GM12878 (cell line): ENCODE data around the gene TXLNA. TPM values are rescaled to one million over a fixed set of nuclear protein-coding genes. Genes with fewer than 3 reads are reported as not detected.

ENCODE experiments used
- ATAC-seq: fragments of 200-7000 bp; cut with Tn5 transposase; 3 replicates; pipeline ENCODE4 v1.9.1; 2020; ENCODE audit warnings: mild to moderate bottlenecking, moderate library complexity
- BruUV-seq: library from RNA; stranded (reverse); fragments of 400-500 nt; replicated peaks from 2 replicates; lab custom pipeline; 2021; lab: Mats Ljungman, UMichigan
- CTCF ChIA-PET: fragments of 300-600 bp; sonication (Branson Sonifier 250); formaldehyde crosslinking; extraction: SDS; loops from one replicate; lab custom pipeline; 2021; ENCODE audit warnings: inconsistent platforms; lab: Yijun Ruan, JAX
- POLR2A ChIA-PET: fragments of 350-600 bp; formaldehyde crosslinking; extraction: SDS; loops from one replicate; lab custom pipeline; 2021; ENCODE audit warnings: inconsistent platforms; lab: Charles Lee
- RAD21 ChIA-PET: fragments of 300-600 bp; sonication (Branson Sonifier 250); formaldehyde crosslinking; loops from one replicate; lab custom pipeline; 2023; ENCODE audit warnings: antibody characterized with exemption; ENCODE audit not compliant: unreplicated experiment; lab: Charles Lee
- SMC1A ChIA-PET: fragments of 300-600 bp; sonication (Branson Sonifier 250); formaldehyde crosslinking; loops from one replicate; lab custom pipeline; 2023; ENCODE audit not compliant: unreplicated experiment, uncharacterized antibody; lab: Charles Lee
- DNase-seq: peaks from one replicate; pipeline ENCODE4 v3.0.0-alpha.2; 2011; ENCODE audit warnings: low read depth, low spot score
- FAIRE-seq: peaks from 3 replicates; lab custom pipeline; 2011; peaks lifted over from hg19 to GRCh38; lab: Jason Lieb, UNC
- H2AFZ ChIP-seq: 2 replicates; pipeline ENCODE4 v1.6.0; 2011; ENCODE audit warnings: low read depth, low read length, control low read depth; ENCODE audit not compliant: control insufficient read depth
- H3K27ac ChIP-seq: 2 replicates; pipeline ENCODE4 v1.5.1; 2011; ENCODE audit warnings: control low read depth; ENCODE audit not compliant: control insufficient read depth, insufficient read depth
- H3K27me3 ChIP-seq, 2 experiments: replicated peaks in 1 of 2; 2 replicates each; pipeline versions ENCODE4 v1.6.0 to v1.6.1; 2011; ENCODE audit warnings: low read length in 1 of 2; ENCODE audit not compliant: control insufficient read depth in 2 of 2, insufficient read depth in 2 of 2
- H3K36me3 ChIP-seq, 2 experiments: 2 replicates each; pipeline ENCODE4 v1.5.1; 2011; ENCODE audit warnings: low read length in 1 of 2; ENCODE audit not compliant: control insufficient read depth in 2 of 2, insufficient read depth in 2 of 2
- H3K4me1 ChIP-seq: 2 replicates; pipeline ENCODE4 v1.6.1; 2011; ENCODE audit warnings: mild to moderate bottlenecking, low read length, moderate library complexity, mixed read lengths; ENCODE audit not compliant: control insufficient read depth, insufficient read depth
- H3K4me2 ChIP-seq: 2 replicates; pipeline ENCODE4 v1.6.0; 2011; ENCODE audit warnings: control low read depth; ENCODE audit not compliant: control insufficient read depth, insufficient read depth
- H3K4me3 ChIP-seq: fragments of 200-600 bp; sonication (generic); 2 replicates; pipeline ENCODE4 v1.5.1; 2016
- H3K79me2 ChIP-seq: 2 replicates; pipeline ENCODE4 v1.6.0; 2011; ENCODE audit warnings: low read length; ENCODE audit not compliant: control insufficient read depth, insufficient read depth
- H3K9ac ChIP-seq: 2 replicates; pipeline ENCODE4 v1.8.0; 2011; ENCODE audit warnings: low read length, control low read depth, mixed read lengths; ENCODE audit not compliant: control insufficient read depth, insufficient read depth
- H3K9me3 ChIP-seq: replicated peaks from 3 replicates; pipeline ENCODE4 v1.5.1; 2011; ENCODE audit warnings: mild to moderate bottlenecking, low read length; ENCODE audit not compliant: control insufficient read depth, insufficient read depth
- H4K20me1 ChIP-seq: 2 replicates; pipeline ENCODE4 v1.6.0; 2011; ENCODE audit not compliant: control insufficient read depth, insufficient read depth
- ATF7 ChIP-seq: fragments of 450-650 bp; IDR thresholded peaks from 2 replicates; pipeline ENCODE4 v1.6.1; 2016; ENCODE audit warnings: low read depth, mild to moderate bottlenecking
- CBFB ChIP-seq: IDR thresholded peaks from 2 replicates; pipeline ENCODE4 v1.6.1; 2016; ENCODE audit warnings: antibody characterized with exemption, low read depth
- CREB1 ChIP-seq: IDR thresholded peaks from 2 replicates; pipeline ENCODE4 v1.6.1; 2012; ENCODE audit warnings: low read depth, mild to moderate bottlenecking, inconsistent platforms
- CREM ChIP-seq: IDR thresholded peaks from 2 replicates; pipeline ENCODE4 v1.6.1; 2014; ENCODE audit warnings: antibody characterized with exemption, low read depth
- E2F8 ChIP-seq: fragments of 450-650 bp; IDR thresholded peaks from 2 replicates; pipeline ENCODE4 v1.6.1; 2018; ENCODE audit warnings: mild to moderate bottlenecking, low read depth, moderate library complexity; ENCODE audit not compliant: partially characterized antibody
- IKZF2 ChIP-seq, 2 experiments: fragments of 450-650 bp; IDR thresholded peaks; 2 replicates each; pipeline ENCODE4 v1.6.1; 2017; ENCODE audit warnings: mild to moderate bottlenecking in 2 of 2, moderate library complexity in 2 of 2
- MEF2B ChIP-seq: fragments of 450-650 bp; IDR thresholded peaks from 2 replicates; pipeline ENCODE4 v1.6.1; 2018; ENCODE audit warnings: mild to moderate bottlenecking, moderate library complexity; ENCODE audit not compliant: partially characterized antibody, poor library complexity, severe bottlenecking
- NBN ChIP-seq: fragments of 450-650 bp; IDR thresholded peaks from 2 replicates; pipeline ENCODE4 v1.6.1; 2016
- NR2C2 ChIP-seq: IDR thresholded peaks from 2 replicates; pipeline ENCODE4 v1.6.1; 2011; ENCODE audit warnings: borderline replicate concordance, low read depth; ENCODE audit not compliant: control insufficient read depth, insufficient read length
- RBBP5 ChIP-seq: fragments of 200-600 bp; sonication (generic); conservative IDR thresholded peaks from 2 replicates; pipeline ENCODE4 v1.6.1; 2016
- RUNX3 ChIP-seq: IDR thresholded peaks from 2 replicates; pipeline ENCODE4 v1.6.1; 2012; ENCODE audit warnings: low read length, inconsistent platforms
- SKIL ChIP-seq: fragments of 450-650 bp; IDR thresholded peaks from 2 replicates; pipeline ENCODE4 v1.6.1; 2017; ENCODE audit warnings: mild to moderate bottlenecking, low read depth, inconsistent platforms; ENCODE audit not compliant: poor library complexity, severe bottlenecking
- SMAD5 ChIP-seq: IDR thresholded peaks from 2 replicates; pipeline ENCODE4 v1.6.1; 2016; ENCODE audit warnings: antibody characterized with exemption, low read depth
- STAT1 ChIP-seq: fragments of 450-650 bp; conservative IDR thresholded peaks from 2 replicates; pipeline ENCODE4 v1.6.1; 2014; ENCODE audit warnings: antibody characterized with exemption, mild to moderate bottlenecking
- SUPT20H ChIP-seq: IDR thresholded peaks from 2 replicates; pipeline ENCODE4 v1.6.1; 2011; ENCODE audit warnings: low read depth, mild to moderate bottlenecking, low read length, moderate library complexity, borderline replicate concordance; ENCODE audit not compliant: control insufficient read depth
- TCF7 ChIP-seq: IDR thresholded peaks from 2 replicates; pipeline ENCODE4 v1.6.1; 2014; ENCODE audit warnings: antibody characterized with exemption, borderline replicate concordance
- YY1 ChIP-seq: IDR thresholded peaks from 2 replicates; pipeline ENCODE4 v1.6.1; 2011; ENCODE audit warnings: low read depth, mild to moderate bottlenecking, low read length
- ZBTB40 ChIP-seq: fragments of 450-650 bp; IDR thresholded peaks from 2 replicates; pipeline ENCODE4 v1.6.1; 2016; ENCODE audit warnings: mild to moderate bottlenecking, moderate library complexity, borderline replicate concordance
- WGBS: methylation state at CpG from one replicate; pipeline ENCODE4 v1.1.6; 2016; ENCODE audit warnings: low lambda C conversion rate; ENCODE audit not compliant: insufficient replicate concordance, insufficient coverage; ENCODE audit errors: missing lambda C conversion rate; 5-methylcytosine and 5-hydroxymethylcytosine counted together
- in situ Hi-C: fragments of 300-500 bp; cut with MboI; formaldehyde crosslinking; loops from 9 replicates; pipeline ENCODE4 v1.14.3; 2018; ENCODE audit warnings: mixed read lengths
- intact Hi-C: fragments of 100-400 bp; cut with micrococcal nuclease; formaldehyde crosslinking; loops from one replicate; pipeline ENCODE4 v1.14.2; 2022; ENCODE audit not compliant: unreplicated experiment
- polyA plus RNA-seq, 11 experiments: library from polyadenylated mRNA; depleted of rRNA in 4 of 11; unstranded in 6 of 11; stranded (reverse) in 5 of 11; fragments of >200 nt; fragmentation: Nextera tagmentation in 4 of 11; fragmentation: Illumina TruSeq in 1 of 11; extraction: Ambion mirVana in 4 of 11; extraction: Trizol in 1 of 11; gene quantifications; 1 replicate in 1 of 11; 2 replicates in 10 of 11; pipeline versions ENCODE4 v1.2.1 to v1.2.3, GENCODE V29; 2011 to 2016; ENCODE audit warnings: inconsistent platforms in 2 of 11, missing spikeins in 2 of 11, low read depth in 1 of 11
- total RNA-seq, 4 experiments: library from RNA; depleted of rRNA in 3 of 4; stranded (reverse); fragments of >200 nt in 3 of 4; fragmentation: Illumina TruSeq in 1 of 4; extraction: Trizol in 1 of 4; gene quantifications; 2 replicates each; pipeline versions ENCODE4 v1.2.1 to v1.2.3, GENCODE V29; 2013 to 2021

The TXLNA gene
- total and polyA plus RNA-seq, 10 of the 15 experiments (the other 5 are each of a cell fraction or from before 2014, with no cell fraction given): 7.2 to 93.7 (median 47.9) TPM

GRCh38 chr1:32150847-32151246 lies 28.6 kb upstream of the TXLNA start:
- no TSS peak for BruUV-seq
- H3K4me2 ChIP-seq: no peak overlapping the region
- H3K36me3 ChIP-seq: peaks cover 1 to 7% of the 10 kb centered on the region in 2 experiments; a peak in 2 of 4 replicates
- ChIA-PET RAD21 (no interaction called here), POLR2A (interaction anchor here (0.5 to 1.1 kb wide), 2 partner anchors 99 to 877 kb away, joined by 3 to 5 read pairs; no protein-coding TSS in a partner anchor), SMC1A (no interaction called here), CTCF (interaction anchor here (0.7 kb wide), 1 partner anchor 250 kb away, joined by 3 read pairs; no protein-coding TSS in a partner anchor)
- no peak overlapping the region for H2AFZ ChIP-seq
- in situ Hi-C loops (no loop called here), intact Hi-C loops (no loop called here)
- FAIRE-seq (no peak), ATAC-seq (no peak), DNase-seq (no peak)
- no peaks in the 10 kb centered on the region for H3K27me3 ChIP-seq
- H3K4me3 ChIP-seq: no peak overlapping the region
- no peaks in the 10 kb centered on the region for H4K20me1 ChIP-seq
- H3K9me3 ChIP-seq: peaks cover 7% of the 10 kb centered on the region
- WGBS: 87% methylated on average over 9 of the region's 9 CpGs
- H3K79me2 ChIP-seq: peaks cover 9% of the 10 kb centered on the region
- H3K9ac ChIP-seq: no peak overlapping the region
- H3K4me1 ChIP-seq: no peaks in the 10 kb centered on the region
- H3K27ac ChIP-seq: no peak overlapping the region
- TF ChIP-seq TCF7 (no peak), ZBTB40 (no peak), RBBP5 (no peak), SMAD5 (no peak), CREB1 (no peak), YY1 (no peak), CREM (no peak), NR2C2 (no peak), RUNX3 (no peak), ATF7 (no peak), MEF2B (no peak), SUPT20H (no peak), E2F8 (no peak), SKIL (no peak), IKZF2 (IDR thresholded peaks at IDR 0.05) (no peak), CBFB (no peak), NBN (no peak), STAT1 (no peak)
